ENCODE results near the gene TSPAN10. TPM values are rescaled to one million over a fixed set of nuclear protein-coding genes. Genes with fewer than 3 reads are reported as not detected.

TSPAN10 gene
- total RNA-seq, 2 donors from 2014 or later, result 0.18 to 0.22 TPM

DNA sequence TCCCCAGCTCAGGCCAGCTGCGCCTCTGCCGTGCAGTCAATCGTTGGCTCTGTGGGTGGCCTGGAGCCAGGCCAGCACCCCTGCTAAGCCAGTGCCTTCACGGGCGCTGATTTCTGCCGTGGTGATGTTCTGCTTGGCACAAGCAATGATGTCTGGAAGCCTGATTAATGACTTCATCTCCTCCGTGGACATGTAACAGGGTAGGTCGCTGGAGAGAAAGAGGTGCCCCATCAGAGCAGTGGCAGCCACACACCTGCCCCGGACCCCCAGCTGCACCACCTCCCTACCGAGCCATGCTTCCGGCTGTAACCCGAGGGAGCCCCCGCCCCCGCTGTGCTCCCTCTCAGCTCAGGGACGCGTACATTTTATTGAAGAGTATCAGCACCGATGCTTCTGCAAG is 44.7 kb downstream of the TSPAN10 start:
- intact Hi-C loops (cut with DNase I, micrococcal nuclease), result no loop called here
- ATAC-seq, result no peak
- no peak for DNase-seq

- no peak for DNase-seq
- ATAC-seq, result no peak
- intact Hi-C loops (cut with DNase I, micrococcal nuclease), result no loop called here
Observed at GRCh38 chr17:81682565-81683207, 45.7 kb downstream of the TSPAN10 start.

DNA sequence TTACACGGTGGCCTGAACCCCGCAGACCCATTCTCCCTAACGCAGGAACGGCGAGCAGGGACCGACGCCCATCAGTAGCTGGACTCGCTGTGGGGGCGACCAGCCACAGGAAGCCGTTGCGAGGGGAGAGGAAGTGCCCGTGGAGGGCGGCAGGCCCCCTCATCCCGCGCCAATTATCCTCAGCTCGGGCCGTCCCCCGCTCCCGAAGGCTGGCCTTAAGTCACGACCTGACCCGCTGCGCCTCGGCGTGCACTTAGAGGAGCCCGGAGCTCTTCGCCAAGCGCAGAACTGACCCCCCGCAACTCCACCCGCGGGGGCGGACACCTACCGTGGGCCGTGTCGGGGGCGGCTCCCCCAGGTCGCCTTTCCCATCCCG is 46.2 kb downstream of the TSPAN10 start:
- ATAC-seq (peak; percentile 32), DNase-seq (no peak)
- intact Hi-C loops (cut with DNase I, micrococcal nuclease), result no loop called here

DNA sequence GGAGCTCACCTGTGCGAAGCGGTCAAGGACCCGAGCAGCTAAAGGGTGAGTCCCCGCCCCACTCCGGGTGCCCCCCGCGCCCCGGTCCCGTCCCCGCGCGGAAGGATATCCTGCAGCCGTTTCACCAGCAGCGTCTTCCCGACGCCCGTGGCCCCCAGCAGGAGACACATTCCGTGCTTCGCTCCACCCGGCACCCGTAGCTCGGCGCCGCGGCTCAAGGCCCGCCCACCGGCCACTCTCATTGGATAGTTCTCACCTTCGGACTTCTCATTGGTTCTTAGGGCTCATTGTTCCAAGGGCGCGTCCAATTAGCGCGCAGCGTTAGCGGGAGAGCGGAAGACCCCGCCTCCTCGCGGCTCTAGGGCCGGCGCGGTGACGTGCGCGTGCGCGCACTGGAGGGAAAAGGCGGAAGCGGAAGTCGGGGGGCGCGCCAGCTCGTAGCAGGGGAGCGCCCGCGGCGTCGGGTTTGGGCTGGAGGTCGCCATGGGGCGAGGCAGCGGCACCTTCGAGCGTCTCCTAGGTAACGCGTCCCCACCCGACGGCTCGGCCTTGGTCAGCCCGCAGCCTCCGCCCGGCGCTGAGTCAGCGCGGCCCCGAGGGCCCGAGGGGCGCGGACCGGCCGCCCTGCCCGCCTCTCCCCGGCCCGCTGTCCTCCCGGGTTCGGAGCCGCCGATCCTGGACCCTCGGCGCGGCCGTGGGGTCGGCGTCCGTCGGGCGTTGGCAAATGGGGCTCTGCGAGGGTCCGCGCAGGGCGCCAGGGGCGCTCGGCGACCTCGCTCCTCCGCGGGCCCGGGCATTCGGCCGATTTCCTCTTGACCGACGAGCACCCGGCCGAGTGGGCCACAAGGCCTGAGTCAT is 46.8 kb downstream of the TSPAN10 start, which contains the start of the genes ARL16 and HGS:
Gene ARL16, minus strand, starts transcription at position 214 of the 858 bp plus-strand sequence. Its CDS starts 44 bp downstream, at position 170.
Gene HGS, plus strand, starts transcription at position 428 of the 858 bp plus-strand sequence. Its CDS starts 56 bp downstream, at position 484.
- intact Hi-C loops (cut with DNase I, micrococcal nuclease), result no loop called here

GRCh38 chr17:81684442-81684911 is 47.5 kb downstream of the TSPAN10 start:
- no peak for ATAC-seq
- intact Hi-C loops (cut with DNase I, micrococcal nuclease), result no loop called here
- DNase-seq, result no peak

More for the DNA sequence above, 46.8 kb downstream of the TSPAN10 start, which contains the start of the genes ARL16 and HGS:
- ATAC-seq (peak; percentile 95), DNase-seq (peak; percentile 97 to 98)

- no peak for ATAC-seq
- intact Hi-C loops (cut with DNase I, micrococcal nuclease), result no loop called here
- DNase-seq, result no peak
Observed at GRCh38 chr17:81685108-81685507, 48.1 kb downstream of the TSPAN10 start.

GRCh38 chr17:81686614-81687013 is 49.6 kb downstream of the TSPAN10 start:
- intact Hi-C loops (cut with DNase I, micrococcal nuclease), result no loop called here
- no peak for ATAC-seq
- DNase-seq, result no peak

- ATAC-seq (no peak), DNase-seq (no peak)
- intact Hi-C loops (cut with DNase I, micrococcal nuclease), result no loop called here
Observed at GRCh38 chr17:81687770-81688541, 51.0 kb downstream of the TSPAN10 start.

- no peak for DNase-seq
- ATAC-seq, result no peak
- intact Hi-C loops (cut with DNase I, micrococcal nuclease), result no loop called here
Observed at GRCh38 chr17:81688616-81689015, 51.6 kb downstream of the TSPAN10 start.

- ATAC-seq (no peak), DNase-seq (no peak)
- intact Hi-C loops (cut with DNase I, micrococcal nuclease), result no loop called here
Observed at GRCh38 chr17:81690066-81690465, 53.1 kb downstream of the TSPAN10 start.

- DNase-seq, result no peak
- ATAC-seq, result no peak
- intact Hi-C loops (cut with DNase I, micrococcal nuclease), result no loop called here
Observed at GRCh38 chr17:81690549-81690948, 53.6 kb downstream of the TSPAN10 start.

- DNase-seq, result no peak
- no peak for ATAC-seq
- intact Hi-C loops (cut with DNase I, micrococcal nuclease), result no loop called here
Observed at GRCh38 chr17:81691196-81691595, 54.2 kb downstream of the TSPAN10 start.

GRCh38 chr17:81691608-81692007 is 54.6 kb downstream of the TSPAN10 start:
- ATAC-seq (no peak), DNase-seq (no peak)
- intact Hi-C loops (cut with DNase I, micrococcal nuclease), result no loop called here

GRCh38 chr17:81693509-81694210 is 56.7 kb downstream of the TSPAN10 start:
- no peak for DNase-seq
- no peak for ATAC-seq
- intact Hi-C loops (cut with DNase I, micrococcal nuclease), result no loop called here

GRCh38 chr17:81694810-81695209 is 57.8 kb downstream of the TSPAN10 start:
- DNase-seq (no peak), ATAC-seq (no peak)
- intact Hi-C loops (cut with DNase I, micrococcal nuclease), result no loop called here

DNA sequence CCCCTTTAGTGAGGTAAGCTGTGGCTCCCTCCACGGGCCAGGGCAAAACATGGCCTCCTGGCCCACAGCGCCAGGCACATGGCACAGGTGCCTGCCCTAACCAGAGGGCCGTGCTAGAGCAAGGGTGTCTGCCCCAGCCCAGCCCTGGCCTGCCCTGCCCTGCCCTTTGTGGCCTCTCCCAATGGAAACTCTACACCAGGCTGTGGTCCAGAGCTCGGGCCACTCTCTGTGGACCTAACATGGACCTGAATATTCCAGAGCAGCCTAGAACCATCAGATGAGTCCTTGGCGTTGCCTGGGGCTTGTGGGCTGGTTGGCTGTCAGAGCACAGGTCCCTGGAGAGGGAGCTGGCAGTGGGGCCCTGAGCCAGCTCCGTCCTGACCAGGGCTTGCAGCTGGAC is 58.2 kb downstream of the TSPAN10 start:
- no peak for DNase-seq
- peak; percentile 3 for ATAC-seq
- intact Hi-C loops (cut with DNase I, micrococcal nuclease), result no loop called here

GRCh38 chr17:81695801-81696200 is 58.8 kb downstream of the TSPAN10 start:
- no peak for ATAC-seq
- intact Hi-C loops (cut with DNase I, micrococcal nuclease), result no loop called here
- no peak for DNase-seq

DNA sequence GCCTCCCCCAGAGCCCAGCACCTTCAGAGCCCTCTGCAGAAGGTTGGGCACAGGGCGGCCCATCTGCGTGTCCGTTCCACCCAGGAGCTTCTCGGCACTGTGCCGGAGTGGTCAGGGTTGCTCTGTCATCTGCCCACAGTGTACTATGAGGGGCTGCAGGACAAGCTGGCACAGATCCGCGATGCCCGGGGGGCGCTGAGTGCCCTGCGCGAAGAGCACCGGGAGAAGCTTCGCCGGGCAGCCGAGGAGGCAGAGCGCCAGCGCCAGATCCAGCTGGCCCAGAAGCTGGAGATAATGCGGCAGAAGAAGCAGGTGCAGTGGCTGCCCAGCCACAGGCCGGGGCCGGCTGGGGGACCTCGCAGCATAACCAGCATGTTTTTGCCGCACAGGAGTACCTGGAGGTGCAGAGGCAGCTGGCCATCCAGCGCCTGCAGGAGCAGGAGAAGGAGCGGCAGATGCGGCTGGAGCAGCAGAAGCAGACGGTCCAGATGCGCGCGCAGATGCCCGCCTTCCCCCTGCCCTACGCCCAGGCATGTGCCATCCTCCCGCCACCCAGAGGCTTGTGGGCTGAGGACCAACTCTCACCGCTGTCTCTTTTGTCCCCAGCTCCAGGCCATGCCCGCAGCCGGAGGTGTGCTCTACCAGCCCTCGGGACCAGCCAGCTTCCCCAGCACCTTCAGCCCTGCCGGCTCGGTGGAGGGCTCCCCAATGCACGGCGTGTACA is 59.4 kb downstream of the TSPAN10 start:
- peak; percentile 3 for ATAC-seq

More for the DNA sequence above, 59.4 kb downstream of the TSPAN10 start:
- no peak for DNase-seq
- intact Hi-C loops (cut with DNase I, micrococcal nuclease), result no loop called here
